Keratinocyte (primary cell): Measurements from ENCODE around the gene MAB21L2. TPM values are rescaled to one million over a fixed set of nuclear protein-coding genes. Genes with fewer than 3 reads are reported as not detected.
"Not testable (repeated sequence)": the region's sequence is repeated elsewhere in the genome, so short reads cannot be mapped to it uniquely, and the experiment has no call there.

Experiments used
- DNase-seq: peaks from one replicate; pipeline ENCODE4 v3.0.0-alpha.2; 2011; ENCODE audit warnings: low read depth, missing footprints, low spot score
- FAIRE-seq: peaks from 2 replicates; lab custom pipeline; 2011; peaks lifted over from hg19 to GRCh38; lab: Jason Lieb, UNC
- H2AFZ ChIP-seq: 2 replicates; pipeline ENCODE4 v1.6.0; 2012; ENCODE audit warnings: low read length, control low read depth, inconsistent platforms; ENCODE audit not compliant: control insufficient read depth
- H3K27ac ChIP-seq: 2 replicates; pipeline ENCODE4 v1.5.1; 2011; ENCODE audit warnings: low read length; ENCODE audit not compliant: control insufficient read depth, insufficient read depth
- H3K27me3 ChIP-seq: 3 replicates; pipeline ENCODE4 v1.6.0; 2011; ENCODE audit warnings: low read length; ENCODE audit not compliant: control insufficient read depth, insufficient read depth; ENCODE audit errors: extremely low read depth
- H3K36me3 ChIP-seq, 2 experiments: 2 replicates in 1 of 2; 3 replicates in 1 of 2; pipeline ENCODE4 v1.5.1; 2011; ENCODE audit warnings: low read length in 2 of 2, mild to moderate bottlenecking in 1 of 2; ENCODE audit not compliant: control insufficient read depth in 2 of 2, insufficient read depth in 2 of 2; ENCODE audit errors: extremely low read depth in 1 of 2
- H3K4me1 ChIP-seq: 3 replicates; pipeline ENCODE4 v1.5.1; 2011; ENCODE audit warnings: low read length; ENCODE audit not compliant: control insufficient read depth, insufficient read depth; ENCODE audit errors: extremely low read depth
- H3K4me2 ChIP-seq: 3 replicates; pipeline ENCODE4 v1.6.0; 2011; ENCODE audit warnings: low read depth, low read length; ENCODE audit not compliant: control insufficient read depth, insufficient read depth; ENCODE audit errors: extremely low read depth
- H3K4me3 ChIP-seq, 3 experiments: fragments of 200-600 bp in 1 of 3; sonication (generic) in 1 of 3; 2 replicates in 2 of 3; 3 replicates in 1 of 3; pipeline ENCODE4 v1.5.1; 2011 to 2016; ENCODE audit warnings: low read length in 3 of 3, mild to moderate bottlenecking in 3 of 3, control low read depth in 2 of 3, inconsistent platforms in 1 of 3, low read depth in 1 of 3, mixed read lengths in 1 of 3, mixed run types in 1 of 3, moderate library complexity in 1 of 3; ENCODE audit not compliant: control insufficient read depth in 2 of 3, insufficient read depth in 2 of 3; ENCODE audit errors: extremely low read depth in 1 of 3
- H3K79me2 ChIP-seq: 2 replicates; pipeline ENCODE4 v1.6.0; 2012; ENCODE audit warnings: low read length; ENCODE audit not compliant: control insufficient read depth, insufficient read depth
- H3K9ac ChIP-seq: 3 replicates; pipeline ENCODE4 v1.6.0; 2011; ENCODE audit warnings: low read length; ENCODE audit not compliant: control insufficient read depth, insufficient read depth; ENCODE audit errors: extremely low read depth
- H3K9me1 ChIP-seq: 3 replicates; pipeline ENCODE4 v1.6.0; 2011; ENCODE audit warnings: low read length; ENCODE audit not compliant: control insufficient read depth, insufficient read depth; ENCODE audit errors: extremely low read depth
- H3K9me3 ChIP-seq: 2 replicates; pipeline ENCODE4 v1.5.1; 2012; ENCODE audit warnings: low read depth, low read length; ENCODE audit not compliant: control insufficient read depth
- H4K20me1 ChIP-seq: 3 replicates; pipeline ENCODE4 v1.6.0; 2011; ENCODE audit warnings: low read length; ENCODE audit not compliant: control insufficient read depth, insufficient read depth; ENCODE audit errors: extremely low read depth
- EZH2 ChIP-seq: IDR thresholded peaks from one replicate; pipeline ENCODE4 v1.6.1; 2012; ENCODE audit warnings: inconsistent platforms, mild to moderate bottlenecking, low read length, moderate library complexity
- dilution Hi-C: fragments of 300-500 bp; cut with MboI; formaldehyde crosslinking; loops from one replicate; pipeline ENCODE4 v1.7.0; 2020; ENCODE audit warnings: low sequenced_read_pairs; ENCODE audit not compliant: extremely low pct_ligation_motif_present
- polyA plus RNA-seq, 5 experiments: library from polyadenylated mRNA; depleted of rRNA in 3 of 5; stranded (reverse) in 3 of 5; stranded (forward) in 1 of 5; unstranded in 1 of 5; fragments of >200 nt; gene quantifications; 1 replicate in 1 of 5; 2 replicates in 3 of 5; 3 replicates in 1 of 5; pipeline versions ENCODE4 v1.2.1 to v1.2.3, GENCODE V29; 2011 to 2012; ENCODE audit warnings: missing spikeins in 2 of 5, low read depth in 1 of 5, low replicate concordance in 1 of 5
- TF ChIP-seq, protein P1 (sequence below), 3 experiments: IDR thresholded peaks in 1 of 3; conservative IDR thresholded peaks in 1 of 3; optimal IDR thresholded peaks in 1 of 3; 2 replicates in 2 of 3; 3 replicates in 1 of 3; pipeline versions ENCODE3 to v1.5.1; 2011; ENCODE audit warnings: low read length in 3 of 3, mild to moderate bottlenecking in 3 of 3, moderate library complexity in 2 of 3, control low read depth in 1 of 3, inconsistent platforms in 1 of 3; ENCODE audit not compliant: insufficient read depth in 2 of 3; ENCODE audit errors: extremely low read depth in 1 of 3

MAB21L2 gene
- polyA plus RNA-seq, 1 donor (not counting 4 experiments of a cell fraction or from before 2014, with no cell fraction given) = not detected

- Histone ChIP-seq H4K20me1 (no peaks in the 10 kb centered on the region), H2AFZ (no peak overlapping the region), H3K27me3 (no peaks in the 10 kb centered on the region), H3K4me2 (no peak overlapping the region), H3K79me2 (no peaks in the 10 kb centered on the region), H3K36me3 (no peaks in the 10 kb centered on the region), H3K9ac (no peak overlapping the region), H3K9me1 (no peaks in the 10 kb centered on the region), H3K4me1 (no peaks in the 10 kb centered on the region), H3K9me3 (peaks cover 3% of the 10 kb centered on the region), H3K27ac (no peak overlapping the region), H3K4me3 (no peak overlapping the region)
- DNase-seq = no peak
- TF ChIP-seq, protein P1, sequence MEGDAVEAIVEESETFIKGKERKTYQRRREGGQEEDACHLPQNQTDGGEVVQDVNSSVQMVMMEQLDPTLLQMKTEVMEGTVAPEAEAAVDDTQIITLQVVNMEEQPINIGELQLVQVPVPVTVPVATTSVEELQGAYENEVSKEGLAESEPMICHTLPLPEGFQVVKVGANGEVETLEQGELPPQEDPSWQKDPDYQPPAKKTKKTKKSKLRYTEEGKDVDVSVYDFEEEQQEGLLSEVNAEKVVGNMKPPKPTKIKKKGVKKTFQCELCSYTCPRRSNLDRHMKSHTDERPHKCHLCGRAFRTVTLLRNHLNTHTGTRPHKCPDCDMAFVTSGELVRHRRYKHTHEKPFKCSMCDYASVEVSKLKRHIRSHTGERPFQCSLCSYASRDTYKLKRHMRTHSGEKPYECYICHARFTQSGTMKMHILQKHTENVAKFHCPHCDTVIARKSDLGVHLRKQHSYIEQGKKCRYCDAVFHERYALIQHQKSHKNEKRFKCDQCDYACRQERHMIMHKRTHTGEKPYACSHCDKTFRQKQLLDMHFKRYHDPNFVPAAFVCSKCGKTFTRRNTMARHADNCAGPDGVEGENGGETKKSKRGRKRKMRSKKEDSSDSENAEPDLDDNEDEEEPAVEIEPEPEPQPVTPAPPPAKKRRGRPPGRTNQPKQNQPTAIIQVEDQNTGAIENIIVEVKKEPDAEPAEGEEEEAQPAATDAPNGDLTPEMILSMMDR (optimal IDR thresholded peaks at IDR 0.05 in 1 of 3, IDR thresholded peaks at IDR 0.05 in 1 of 3, conservative IDR thresholded peaks at IDR 0.05 in 1 of 3; ENCODE audit: extremely low read depth in 1 of 3, insufficient read depth in 2 of 3, low read length in 3 of 3) = no peak
- TF ChIP-seq EZH2 = no peak
- FAIRE-seq = no peak
- dilution Hi-C loops = no loop called here
Observed at GRCh38 chr4:150562751-150563150, 19.2 kb upstream of the MAB21L2 start.

- H4K20me1 ChIP-seq, dilution Hi-C loops, H3K4me2 ChIP-seq, H3K36me3 ChIP-seq, DNase-seq, H3K79me2 ChIP-seq, H3K9ac ChIP-seq, H3K4me3 ChIP-seq, H3K4me1 ChIP-seq, H3K27ac ChIP-seq, FAIRE-seq, H3K9me1 ChIP-seq, H2AFZ ChIP-seq, H3K9me3 ChIP-seq, H3K27me3 ChIP-seq: not testable (repeated sequence)
Observed at GRCh38 chr4:150564967-150565366, 17.0 kb upstream of the MAB21L2 start.

DNA sequence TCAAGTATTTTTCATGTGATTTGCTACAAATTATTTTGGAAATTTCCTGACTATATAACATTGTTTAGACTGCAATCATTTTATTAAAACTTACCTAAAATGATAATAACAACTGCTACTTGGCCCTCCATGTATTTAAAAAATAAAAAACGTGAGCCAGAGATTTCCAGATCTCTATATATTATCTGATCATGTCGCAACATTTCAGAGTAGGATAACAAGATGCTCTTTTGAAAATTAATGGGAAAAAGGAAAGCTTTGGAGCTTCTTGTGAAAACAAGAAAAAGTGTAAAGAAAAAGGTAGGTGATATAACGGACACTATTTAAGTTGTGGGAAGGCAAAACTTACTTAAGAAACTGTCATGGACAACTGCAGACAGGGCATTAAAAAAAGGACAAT lies 14.9 kb upstream of the MAB21L2 start:
- Histone ChIP-seq H3K4me1 (no peaks in the 10 kb centered on the region), H3K9ac (no peak overlapping the region), H3K9me3 (peaks cover 3% of the 10 kb centered on the region), H3K27me3 (no peaks in the 10 kb centered on the region), H3K4me2 (no peak overlapping the region), H3K79me2 (no peaks in the 10 kb centered on the region), H2AFZ (no peak overlapping the region), H4K20me1 (no peaks in the 10 kb centered on the region), H3K27ac (no peak overlapping the region), H3K4me3 (no peak overlapping the region), H3K36me3 (no peaks in the 10 kb centered on the region), H3K9me1 (no peaks in the 10 kb centered on the region)
- dilution Hi-C loops = no loop called here
- FAIRE-seq (no peak), DNase-seq (no peak)
- TF ChIP-seq, protein P1 (optimal IDR thresholded peaks at IDR 0.05 in 1 of 3, IDR thresholded peaks at IDR 0.05 in 1 of 3, conservative IDR thresholded peaks at IDR 0.05 in 1 of 3; ENCODE audit: extremely low read depth in 1 of 3, insufficient read depth in 2 of 3, low read length in 3 of 3) = no peak
- TF ChIP-seq EZH2 = no peak
